Activated CD8-positive, alpha-beta T cell treated with anti-CD3 and anti-CD28 coated beads, Interleukin-2, amount 10 ng/mL, durations not matched to agents 7 days and 5 days (primary cell): Measurements from ENCODE around the gene RHBDF1. TPM values are rescaled to one million over a fixed set of nuclear protein-coding genes. Genes with fewer than 3 reads are reported as not detected.
A peak's percentile ranks its signal among the peaks of the same experiment; 100 is the strongest.

Experiments
- ATAC-seq: fragments of 150-1000 bp; cut with Tn5 transposase; one replicate; pipeline ENCODE4 v1.10.0; 2021; ENCODE audit warnings: moderate library complexity
- CTCF ChIA-PET: fragments of 350-600 bp; sonication (Branson Sonifier 250); formaldehyde crosslinking; loops from one replicate; lab custom pipeline; 2021; ENCODE audit warnings: antibody characterized with exemption; lab: Charles Lee
- POLR2A ChIA-PET: fragments of 350-600 bp; sonication (Branson Sonifier 250); formaldehyde crosslinking; loops from one replicate; lab custom pipeline; 2021; ENCODE audit warnings: antibody characterized with exemption; lab: Charles Lee
- DNase-seq: peaks from one replicate; pipeline ENCODE4 v3.0.0-alpha.2; 2020
- H3K27ac Mint-ChIP-seq: one replicate; pipeline ENCODE4 v1.8.0; 2021; ENCODE audit warnings: mild to moderate bottlenecking, mixed read lengths
- H3K27me3 Mint-ChIP-seq: one replicate; pipeline ENCODE4 v1.8.0; 2021; ENCODE audit warnings: low read depth, mixed read lengths
- H3K36me3 Mint-ChIP-seq: one replicate; pipeline ENCODE4 v1.8.0; 2021; ENCODE audit warnings: low read depth, mixed read lengths
- H3K4me1 Mint-ChIP-seq: one replicate; pipeline ENCODE4 v1.8.0; 2021; ENCODE audit warnings: low read depth, mixed read lengths
- H3K4me3 Mint-ChIP-seq: one replicate; pipeline ENCODE4 v1.8.0; 2021; ENCODE audit warnings: mild to moderate bottlenecking, mixed read lengths
- H3K9me3 Mint-ChIP-seq: one replicate; pipeline ENCODE4 v1.8.0; 2022; ENCODE audit warnings: mixed read lengths; ENCODE audit not compliant: insufficient read depth
- total RNA-seq, 2 experiments: library from RNA; stranded (reverse); gene quantifications; one replicate each; pipeline ENCODE4 v1.2.3, GENCODE V29; 2021

Gene RHBDF1, protein sequence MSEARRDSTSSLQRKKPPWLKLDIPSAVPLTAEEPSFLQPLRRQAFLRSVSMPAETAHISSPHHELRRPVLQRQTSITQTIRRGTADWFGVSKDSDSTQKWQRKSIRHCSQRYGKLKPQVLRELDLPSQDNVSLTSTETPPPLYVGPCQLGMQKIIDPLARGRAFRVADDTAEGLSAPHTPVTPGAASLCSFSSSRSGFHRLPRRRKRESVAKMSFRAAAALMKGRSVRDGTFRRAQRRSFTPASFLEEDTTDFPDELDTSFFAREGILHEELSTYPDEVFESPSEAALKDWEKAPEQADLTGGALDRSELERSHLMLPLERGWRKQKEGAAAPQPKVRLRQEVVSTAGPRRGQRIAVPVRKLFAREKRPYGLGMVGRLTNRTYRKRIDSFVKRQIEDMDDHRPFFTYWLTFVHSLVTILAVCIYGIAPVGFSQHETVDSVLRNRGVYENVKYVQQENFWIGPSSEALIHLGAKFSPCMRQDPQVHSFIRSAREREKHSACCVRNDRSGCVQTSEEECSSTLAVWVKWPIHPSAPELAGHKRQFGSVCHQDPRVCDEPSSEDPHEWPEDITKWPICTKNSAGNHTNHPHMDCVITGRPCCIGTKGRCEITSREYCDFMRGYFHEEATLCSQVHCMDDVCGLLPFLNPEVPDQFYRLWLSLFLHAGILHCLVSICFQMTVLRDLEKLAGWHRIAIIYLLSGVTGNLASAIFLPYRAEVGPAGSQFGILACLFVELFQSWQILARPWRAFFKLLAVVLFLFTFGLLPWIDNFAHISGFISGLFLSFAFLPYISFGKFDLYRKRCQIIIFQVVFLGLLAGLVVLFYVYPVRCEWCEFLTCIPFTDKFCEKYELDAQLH
- under 1 TPM in 1 of 2 experiments, not detected in 1; 0.40 TPM for total RNA-seq

DNA sequence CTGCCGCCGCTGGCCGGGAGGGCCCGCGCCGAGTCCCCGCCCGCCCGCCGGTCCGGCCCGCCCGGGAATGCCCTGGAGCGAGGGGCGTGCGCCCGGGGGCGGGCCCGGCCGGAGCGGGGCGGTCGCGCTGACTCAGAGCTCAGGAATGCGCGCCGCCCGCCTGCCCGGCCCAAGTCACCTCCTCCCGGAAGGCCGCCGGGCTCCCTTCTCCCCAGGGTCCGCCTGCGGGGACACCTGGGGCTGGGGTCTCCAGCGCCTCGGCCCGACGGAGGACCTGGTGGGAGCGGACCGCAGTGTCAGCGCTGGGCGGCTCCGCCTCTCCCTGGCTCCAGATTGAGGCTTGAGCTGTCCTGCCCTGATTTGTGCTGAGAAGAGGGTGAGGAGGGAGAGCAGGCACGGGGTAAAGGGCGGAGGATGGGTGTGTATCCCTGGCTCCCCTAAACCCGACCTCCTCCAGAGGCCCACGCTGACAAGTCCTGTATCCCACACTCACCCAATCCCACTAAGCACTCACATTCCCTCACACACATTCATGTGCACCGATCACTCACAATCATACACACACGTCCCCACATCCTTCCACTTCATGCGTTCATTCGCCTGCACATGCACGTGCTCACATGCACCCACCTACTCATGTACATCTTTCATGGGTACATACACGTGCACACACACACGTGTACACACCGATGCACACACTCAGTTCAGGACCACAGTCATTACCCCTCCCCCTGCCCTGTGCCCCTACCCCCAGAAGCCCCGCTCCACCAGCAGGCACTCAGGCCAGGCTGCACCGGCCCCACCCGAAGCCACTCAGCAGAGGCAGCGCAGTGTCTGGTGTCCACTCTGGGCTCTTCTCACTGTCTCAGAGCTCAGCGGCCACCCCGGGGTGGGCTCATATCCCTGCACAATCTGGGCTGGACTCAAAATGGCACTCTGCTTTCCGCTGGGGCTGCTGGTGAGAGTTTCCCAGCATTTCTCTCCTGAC, at the start of gene RHBDF1:
Gene RHBDF1 (minus strand): TSS at position 71 of the 988 bp plus-strand sequence. CDS start 7,616 bp downstream, outside the sequence.
- H3K27ac Mint-ChIP-seq = no peak within 1 kb of the TSS
- H3K4me3 Mint-ChIP-seq = peak within 1 kb of the TSS; percentile 22
- peaks cover 33% of the 10 kb centered on the region for H3K27me3 Mint-ChIP-seq
- H3K9me3 Mint-ChIP-seq = no peaks in the 10 kb centered on the region
- H3K36me3 Mint-ChIP-seq = no peaks in the 10 kb centered on the region
- ATAC-seq (peak; percentile 40), DNase-seq (no peak)
- CTCF ChIA-PET = interaction anchor here (1.0 to 5.7 kb wide), 4 partner anchors 8 to 108 kb away, joined by 3 to 52 read pairs (median 19); no protein-coding TSS in a partner anchor
- POLR2A ChIA-PET = no interaction called here
- H3K4me1 Mint-ChIP-seq = peaks cover 20% of the 10 kb centered on the region

DNA sequence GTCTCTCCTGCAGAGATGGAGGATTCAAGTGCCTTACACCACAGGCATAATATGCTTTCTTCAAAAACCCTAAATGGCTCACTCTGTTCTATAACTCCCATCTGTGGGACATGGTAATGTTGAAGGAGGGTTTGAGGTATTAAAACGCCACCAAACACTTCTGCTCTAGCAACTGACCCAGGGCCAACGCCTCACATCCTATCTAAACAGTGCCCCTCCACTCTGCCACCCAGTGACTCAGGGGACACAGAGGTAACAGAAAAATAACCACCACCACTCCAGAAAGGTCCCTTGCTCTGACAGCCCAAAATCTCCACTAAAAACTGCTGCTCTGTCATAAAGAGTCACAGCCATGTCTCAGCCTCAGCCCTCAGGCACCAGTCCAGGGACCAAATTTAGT, 48.3 kb upstream of the RHBDF1 start:
- Mint-ChIP-seq H3K4me3 (no peak overlapping the region), H3K4me1 (no peaks in the 10 kb centered on the region), H3K9me3 (no peaks in the 10 kb centered on the region), H3K27me3 (no peaks in the 10 kb centered on the region), H3K36me3 (peaks cover 10% of the 10 kb centered on the region), H3K27ac (no peak overlapping the region)
- ChIA-PET POLR2A (no interaction called here), CTCF (interaction anchor here (1.5 to 4.6 kb wide), 2 partner anchors 13 to 16 kb away, joined by 3 to 30 read pairs; no protein-coding TSS in a partner anchor)
- no peak for ATAC-seq
- DNase-seq = no peak

DNA sequence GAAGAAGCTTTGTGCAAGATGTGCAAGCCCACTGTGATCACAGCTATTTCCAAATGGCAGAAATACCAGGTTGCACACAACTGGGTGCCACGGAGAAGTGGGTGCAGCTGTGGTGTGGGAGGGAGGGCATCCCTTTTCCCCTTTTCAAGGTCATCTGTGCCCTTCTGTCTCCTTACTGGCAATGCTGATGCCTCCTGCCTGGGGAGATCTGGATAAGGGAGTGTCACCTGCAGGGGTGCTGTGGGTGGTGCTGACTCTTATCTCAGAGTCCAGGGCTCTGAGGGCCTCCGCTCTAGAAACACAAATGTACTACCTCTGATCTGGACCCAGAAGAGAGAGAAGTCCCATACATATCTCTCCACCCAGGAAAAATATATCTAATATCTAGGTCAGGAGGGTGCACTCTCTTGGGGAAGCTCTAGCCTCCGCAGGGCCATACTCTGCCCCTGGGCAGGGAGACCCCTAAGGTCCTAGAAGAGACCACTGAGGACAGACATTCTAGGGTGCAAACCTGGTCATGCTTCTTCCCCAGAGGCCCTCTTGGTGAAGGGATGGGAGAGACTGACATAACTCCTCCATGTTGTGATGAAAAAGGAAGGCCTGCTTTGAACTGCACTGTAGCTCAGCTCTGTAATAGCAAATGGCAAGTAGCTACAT, 47.5 kb upstream of the RHBDF1 start:
- no peaks in the 10 kb centered on the region for H3K4me1 Mint-ChIP-seq
- H3K4me3 Mint-ChIP-seq = no peak overlapping the region
- ChIA-PET CTCF (interaction anchor here (0.9 to 5.1 kb wide), 5 partner anchors 12 to 242 kb away, joined by 3 to 30 read pairs (median 15); no protein-coding TSS in a partner anchor), POLR2A (no interaction called here)
- peaks cover 10% of the 10 kb centered on the region for H3K36me3 Mint-ChIP-seq
- H3K27me3 Mint-ChIP-seq = no peaks in the 10 kb centered on the region
- H3K27ac Mint-ChIP-seq = no peak overlapping the region
- no peak for DNase-seq
- ATAC-seq = no peak
- no peaks in the 10 kb centered on the region for H3K9me3 Mint-ChIP-seq

DNA sequence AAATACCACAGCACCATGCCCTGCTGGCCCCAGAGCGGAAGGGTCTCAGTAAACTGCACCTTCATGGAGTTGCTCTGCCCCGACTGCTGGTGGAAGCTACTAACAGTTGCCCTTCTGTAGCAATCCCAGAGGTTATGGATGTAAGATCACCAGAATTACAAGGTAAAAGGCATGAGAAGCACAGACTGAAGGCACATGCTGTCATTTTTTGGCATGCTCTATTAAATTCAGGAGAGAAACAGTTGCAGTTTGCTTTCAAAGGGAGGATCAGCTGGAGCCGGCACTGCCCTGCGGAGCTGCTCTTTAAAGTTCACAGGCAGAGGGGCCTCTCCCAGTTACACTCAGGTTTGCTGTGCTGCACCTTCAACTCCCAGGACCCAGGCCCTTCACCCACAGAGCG, 46.9 kb upstream of the RHBDF1 start:
- Mint-ChIP-seq H3K36me3 (peaks cover 10% of the 10 kb centered on the region), H3K27ac (no peak overlapping the region), H3K4me3 (no peak overlapping the region), H3K27me3 (no peaks in the 10 kb centered on the region), H3K4me1 (no peaks in the 10 kb centered on the region), H3K9me3 (no peaks in the 10 kb centered on the region)
- CTCF ChIA-PET = interaction anchor here (0.9 to 5.1 kb wide), 6 partner anchors 11 to 243 kb away, joined by 3 to 30 read pairs (median 16); partner anchors contain the start of gene HBQ1
- no peak for DNase-seq
- POLR2A ChIA-PET = no interaction called here
- ATAC-seq = no peak

DNA sequence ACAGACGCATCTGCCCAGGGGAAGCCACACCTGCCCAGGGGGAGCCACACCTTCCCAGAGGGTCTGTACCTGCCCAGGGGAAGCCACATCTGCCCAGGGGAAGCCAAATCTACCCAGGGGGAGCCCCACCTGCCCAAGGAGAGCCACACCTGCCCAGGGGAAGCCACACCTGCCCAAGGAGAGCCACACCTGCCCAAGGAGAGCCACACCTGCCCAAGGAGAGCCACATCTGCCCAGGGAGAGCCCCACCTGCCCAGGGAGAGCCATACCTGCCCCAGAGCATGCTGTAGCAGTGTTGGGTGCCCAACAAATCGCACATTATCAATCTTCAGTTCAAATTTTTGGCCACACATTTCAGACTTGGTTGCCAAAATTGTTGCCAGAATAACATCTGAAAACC, 46.4 kb upstream of the RHBDF1 start:
- DNase-seq = no peak
- Mint-ChIP-seq H3K27ac (no peak overlapping the region), H3K4me3 (no peak overlapping the region), H3K36me3 (peaks cover 10% of the 10 kb centered on the region), H3K27me3 (no peaks in the 10 kb centered on the region), H3K4me1 (no peaks in the 10 kb centered on the region), H3K9me3 (no peaks in the 10 kb centered on the region)
- ChIA-PET CTCF (interaction anchor here (0.9 to 5.1 kb wide), 7 partner anchors 11 to 243 kb away, joined by 3 to 30 read pairs (median 15); partner anchors contain the start of gene HBQ1), POLR2A (no interaction called here)
- no peak for ATAC-seq

DNA sequence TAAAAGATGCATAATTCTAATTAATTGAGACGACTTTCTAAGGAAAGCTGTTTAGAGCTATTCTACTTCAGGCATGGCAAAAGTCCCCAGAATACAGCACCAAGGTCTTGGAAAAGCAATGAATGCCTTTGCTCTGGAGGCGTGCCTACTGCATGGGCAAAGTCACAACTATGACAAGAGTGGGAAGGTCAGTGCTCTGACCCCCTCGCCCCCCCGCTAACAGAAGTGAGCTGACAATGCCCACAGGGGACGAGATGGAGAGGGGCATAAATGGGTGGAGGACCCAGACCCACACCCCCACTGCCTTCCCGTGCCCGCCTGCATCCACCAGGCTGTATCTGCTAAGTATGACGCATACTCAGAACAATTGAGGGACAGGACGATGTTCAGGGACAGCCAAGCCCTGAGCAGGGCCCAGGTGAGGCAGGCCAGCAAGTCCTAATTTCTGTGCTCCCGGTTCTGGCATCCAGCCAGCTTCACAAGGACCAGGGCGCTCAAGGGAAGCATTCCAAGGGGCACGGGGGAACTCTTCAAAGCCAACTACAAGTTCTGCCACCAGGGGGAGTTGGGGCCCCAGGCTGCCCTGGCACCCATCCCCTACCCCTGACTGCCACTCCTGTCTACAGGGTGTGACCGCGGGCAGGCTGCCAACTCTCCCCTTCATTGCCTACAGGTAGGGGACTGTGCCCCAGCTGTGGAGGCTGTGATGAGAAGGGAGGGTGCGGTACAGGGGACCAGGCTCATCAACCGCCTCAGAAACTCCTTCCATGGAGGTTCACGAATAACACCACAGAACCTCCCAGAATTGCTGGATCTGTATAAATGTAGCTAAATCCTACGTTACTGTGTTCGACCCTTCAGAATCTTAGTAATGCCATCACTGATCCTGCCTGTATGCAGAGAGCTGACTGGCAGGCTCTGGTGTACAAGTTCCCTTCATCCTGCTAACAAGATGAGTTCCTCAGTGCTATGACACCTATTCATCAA, 45.2 kb upstream of the RHBDF1 start:
- Mint-ChIP-seq H3K9me3 (no peaks in the 10 kb centered on the region), H3K27me3 (no peaks in the 10 kb centered on the region), H3K4me1 (no peaks in the 10 kb centered on the region), H3K4me3 (no peak overlapping the region), H3K27ac (no peak overlapping the region), H3K36me3 (peaks cover 13% of the 10 kb centered on the region)
- peak; percentile 90 for ATAC-seq
- peak; percentile 74 for DNase-seq
- CTCF ChIA-PET = interaction anchor here (0.9 to 5.1 kb wide), 13 partner anchors 8 to 247 kb away, joined by 3 to 30 read pairs (median 5); partner anchors contain the start of gene HBQ1
- POLR2A ChIA-PET = no interaction called here

DNA sequence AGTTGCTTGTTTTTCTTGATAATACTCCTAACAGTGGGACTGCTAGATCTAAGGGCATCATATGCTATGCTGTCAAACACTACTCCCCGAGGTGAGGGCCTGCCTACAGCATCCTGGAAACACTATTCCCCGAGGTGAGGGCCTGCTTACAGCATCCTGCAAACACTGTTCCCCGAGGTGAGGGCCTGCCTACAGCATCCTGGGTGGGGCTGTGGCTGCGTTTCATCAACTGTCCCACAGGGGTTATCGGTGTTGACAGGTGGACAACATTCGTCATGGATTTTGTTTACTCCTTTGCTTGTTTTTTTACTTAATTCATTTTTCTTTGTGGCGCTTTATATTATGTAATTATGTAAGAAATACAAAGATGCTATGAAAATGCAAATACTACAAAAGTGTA, 43.6 kb upstream of the RHBDF1 start:
- DNase-seq (peak; percentile 15), ATAC-seq (no peak)
- H3K4me1 Mint-ChIP-seq = no peaks in the 10 kb centered on the region
- CTCF ChIA-PET = interaction anchor here (1.5 to 5.1 kb wide), 4 partner anchors 8 to 246 kb away, joined by 5 to 30 read pairs (median 22); partner anchors contain the start of gene HBQ1
- H3K36me3 Mint-ChIP-seq = peaks cover 21% of the 10 kb centered on the region
- no peaks in the 10 kb centered on the region for H3K9me3 Mint-ChIP-seq
- H3K4me3 Mint-ChIP-seq = no peak overlapping the region
- H3K27me3 Mint-ChIP-seq = no peaks in the 10 kb centered on the region
- POLR2A ChIA-PET = no interaction called here
- no peak overlapping the region for H3K27ac Mint-ChIP-seq

DNA sequence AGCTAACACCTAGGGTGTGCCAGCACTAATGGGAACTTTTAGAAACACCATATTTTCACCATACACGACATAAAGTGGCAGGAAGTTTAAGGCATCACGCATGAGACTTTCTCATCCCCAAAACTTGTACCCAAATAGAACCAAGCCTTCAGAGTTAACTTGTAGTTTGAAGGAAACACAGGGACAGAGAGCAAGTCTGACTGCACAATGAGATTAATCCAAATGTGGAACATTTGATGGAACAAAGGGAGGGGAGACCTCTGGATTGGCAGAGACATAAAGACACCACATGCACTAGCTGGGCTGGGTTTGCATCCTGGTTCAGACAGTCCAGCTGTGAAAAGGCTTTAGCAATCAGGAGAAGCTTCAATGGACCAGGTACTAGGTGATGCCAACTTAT, 41.9 kb upstream of the RHBDF1 start:
- CTCF ChIA-PET = no interaction called here
- Mint-ChIP-seq H3K27me3 (no peaks in the 10 kb centered on the region), H3K9me3 (no peaks in the 10 kb centered on the region), H3K4me3 (no peak overlapping the region), H3K4me1 (no peaks in the 10 kb centered on the region), H3K36me3 (peaks cover 28% of the 10 kb centered on the region), H3K27ac (no peak overlapping the region)
- POLR2A ChIA-PET = no interaction called here
- ATAC-seq (no peak), DNase-seq (no peak)

DNA sequence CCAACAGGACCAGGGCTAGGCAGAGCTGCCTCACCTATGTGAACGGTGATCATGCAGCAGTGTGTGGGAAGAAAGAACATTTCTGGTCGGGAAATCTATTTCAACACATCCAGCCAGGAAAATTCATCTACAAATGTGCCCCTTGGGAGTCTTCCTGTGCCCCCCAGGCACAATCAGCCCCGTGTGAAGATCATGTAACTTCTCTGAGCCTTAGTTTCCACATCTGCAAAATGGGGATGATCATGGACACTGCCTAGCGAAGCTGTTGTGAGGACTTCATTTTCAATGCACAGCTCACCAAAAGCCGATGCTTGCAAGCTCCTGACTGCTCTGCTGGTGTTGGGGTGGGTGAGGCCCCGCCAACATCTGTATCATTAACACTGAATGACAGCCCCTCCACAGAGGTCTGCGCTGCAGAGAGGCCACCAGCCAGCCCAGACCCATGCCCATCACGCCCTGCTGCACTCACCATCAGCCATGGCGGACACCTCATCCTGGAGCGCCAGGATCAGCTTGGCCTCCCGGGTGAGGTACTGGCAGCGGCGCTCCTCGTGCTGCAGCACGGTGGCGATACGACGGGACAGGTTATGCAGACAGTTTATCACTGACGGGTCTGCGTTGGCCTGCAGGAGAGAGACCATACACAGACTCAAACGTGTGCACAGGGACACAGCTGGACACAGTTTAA, 39.9 kb upstream of the RHBDF1 start:
- ATAC-seq = no peak
- Mint-ChIP-seq H3K9me3 (no peaks in the 10 kb centered on the region), H3K36me3 (peaks cover 33% of the 10 kb centered on the region), H3K27me3 (no peaks in the 10 kb centered on the region), H3K27ac (no peak overlapping the region), H3K4me3 (no peak overlapping the region), H3K4me1 (no peaks in the 10 kb centered on the region)
- DNase-seq = no peak
- ChIA-PET CTCF (interaction anchor here (0.7 kb wide), 1 partner anchor 46 kb away, joined by 3 read pairs; no protein-coding TSS in a partner anchor), POLR2A (no interaction called here)
